ENCODE measurements around the gene IFT81. TPM values are rescaled to one million over a fixed set of nuclear protein-coding genes. Genes with fewer than 3 reads are reported as not detected.

The IFT81 gene
- total RNA-seq, 1 donor from 2014 or later = 18.3 TPM

GRCh38 chr12:110175201-110175600, 51.0 kb downstream of the IFT81 start:
- no peaks in the 10 kb centered on the region for H3K27me3 ChIP-seq (ENCODE audit: control insufficient read depth in 3 of 3, insufficient read depth in 3 of 3, low read length in 3 of 3)
- no peaks in the 10 kb centered on the region for H3K36me3 ChIP-seq (ENCODE audit: control insufficient read depth in 3 of 3, insufficient read depth in 3 of 3, low read length in 3 of 3)
- peaks cover 23 to 30% (median 26%) of the 10 kb centered on the region in 3 donors for H3K4me1 ChIP-seq (ENCODE audit: control insufficient read depth in 3 of 3, insufficient read depth in 3 of 3, low read length in 3 of 3)
- H3K27ac ChIP-seq (ENCODE audit: low read depth, low read length) = peak overlapping the region; percentile 7
- H3K4me3 ChIP-seq (ENCODE audit: low read length in 3 of 3) = no peak overlapping the region
- H3K9ac ChIP-seq (ENCODE audit: low read depth in 1 of 3, low read length in 3 of 3) = no peak overlapping the region
- no peaks in the 10 kb centered on the region for H3K9me3 ChIP-seq (ENCODE audit: control insufficient read depth in 3 of 3, low read length in 3 of 3)

DNA sequence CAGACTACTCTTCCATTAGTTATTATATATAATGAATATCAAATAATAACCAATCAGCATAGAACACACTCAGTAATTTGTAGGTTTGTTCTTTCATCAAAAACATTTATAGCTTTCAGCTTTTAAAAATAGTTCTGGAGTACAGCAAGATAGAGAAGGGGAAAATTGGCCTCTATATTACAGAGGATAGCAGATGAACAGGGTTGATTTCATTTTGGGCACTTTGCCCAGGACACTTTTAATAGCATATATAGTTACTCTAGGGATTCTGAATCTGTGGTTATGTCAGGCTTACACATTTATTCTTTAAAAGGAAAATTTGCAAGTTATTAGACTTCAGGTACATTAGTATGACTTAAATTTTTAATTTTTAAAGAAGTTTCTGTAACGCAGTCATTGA, 52.6 kb downstream of the IFT81 start:
- Histone ChIP-seq H3K4me3 (ENCODE audit: low read length in 3 of 3) (no peak overlapping the region), H3K36me3 (ENCODE audit: control insufficient read depth in 3 of 3, insufficient read depth in 3 of 3, low read length in 3 of 3) (no peaks in the 10 kb centered on the region), H3K9me3 (ENCODE audit: control insufficient read depth in 3 of 3, low read length in 3 of 3) (no peaks in the 10 kb centered on the region), H3K9ac (ENCODE audit: low read depth in 1 of 3, low read length in 3 of 3) (peak overlapping the region in 1 of 3 donors; percentile 51), H3K27me3 (ENCODE audit: control insufficient read depth in 3 of 3, insufficient read depth in 3 of 3, low read length in 3 of 3) (no peaks in the 10 kb centered on the region), H3K4me1 (ENCODE audit: control insufficient read depth in 3 of 3, insufficient read depth in 3 of 3, low read length in 3 of 3) (peaks cover 15 to 19% (median 18%) of the 10 kb centered on the region in 3 donors), H3K27ac (ENCODE audit: low read depth, low read length) (peak overlapping the region; percentile 57)

GRCh38 chr12:110179291-110179690, 55.1 kb downstream of the IFT81 start:
- no peaks in the 10 kb centered on the region for H3K27me3 ChIP-seq (ENCODE audit: control insufficient read depth in 3 of 3, insufficient read depth in 3 of 3, low read length in 3 of 3)
- H3K4me1 ChIP-seq (ENCODE audit: control insufficient read depth in 3 of 3, insufficient read depth in 3 of 3, low read length in 3 of 3) = peaks cover 14 to 16% (median 16%) of the 10 kb centered on the region in 3 donors
- H3K4me3 ChIP-seq (ENCODE audit: low read length in 3 of 3) = no peak overlapping the region
- no peaks in the 10 kb centered on the region for H3K9me3 ChIP-seq (ENCODE audit: control insufficient read depth in 3 of 3, low read length in 3 of 3)
- H3K9ac ChIP-seq (ENCODE audit: low read depth in 1 of 3, low read length in 3 of 3) = no peak overlapping the region
- no peak overlapping the region for H3K27ac ChIP-seq (ENCODE audit: low read depth, low read length)
- peaks cover 0 to 5% (median 3%) of the 10 kb centered on the region in 3 donors for H3K36me3 ChIP-seq (ENCODE audit: control insufficient read depth in 3 of 3, insufficient read depth in 3 of 3, low read length in 3 of 3)

- H3K9me3 ChIP-seq (ENCODE audit: control insufficient read depth in 3 of 3, low read length in 3 of 3) = peaks cover 0 to 4% (median 0%) of the 10 kb centered on the region in 3 donors
- no peak overlapping the region for H3K4me3 ChIP-seq (ENCODE audit: low read length in 3 of 3)
- H3K36me3 ChIP-seq (ENCODE audit: control insufficient read depth in 3 of 3, insufficient read depth in 3 of 3, low read length in 3 of 3) = peaks cover 0 to 5% (median 3%) of the 10 kb centered on the region in 3 donors
- peaks cover 7 to 14% (median 12%) of the 10 kb centered on the region in 3 donors for H3K4me1 ChIP-seq (ENCODE audit: control insufficient read depth in 3 of 3, insufficient read depth in 3 of 3, low read length in 3 of 3)
- no peaks in the 10 kb centered on the region for H3K27me3 ChIP-seq (ENCODE audit: control insufficient read depth in 3 of 3, insufficient read depth in 3 of 3, low read length in 3 of 3)
- peak overlapping the region; percentile 43 for H3K27ac ChIP-seq (ENCODE audit: low read depth, low read length)
- H3K9ac ChIP-seq (ENCODE audit: low read depth in 1 of 3, low read length in 3 of 3) = no peak overlapping the region
Observed at GRCh38 chr12:110180591-110181005, 56.4 kb downstream of the IFT81 start.

DNA sequence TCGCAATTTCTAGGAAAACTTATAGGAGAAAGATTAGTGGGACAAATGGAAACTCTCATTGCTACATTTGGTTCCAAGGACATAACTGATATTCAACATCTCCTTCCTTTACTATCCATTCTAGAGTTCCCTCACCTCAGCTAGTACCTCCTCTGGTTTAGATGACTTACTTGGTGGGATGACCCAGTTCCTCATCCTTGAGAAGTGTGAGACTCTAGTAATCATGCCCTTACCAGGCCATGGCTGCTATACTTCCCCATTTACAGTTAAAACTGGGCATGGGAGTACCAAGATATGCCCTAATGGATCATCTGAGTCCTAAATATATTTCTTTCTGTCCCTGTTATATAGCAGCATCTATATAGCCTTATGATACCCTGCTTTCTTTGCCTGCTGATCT, 58.1 kb downstream of the IFT81 start:
- Histone ChIP-seq H3K4me1 (ENCODE audit: control insufficient read depth in 3 of 3, insufficient read depth in 3 of 3, low read length in 3 of 3) (peaks cover 0 to 2% (median 0%) of the 10 kb centered on the region in 3 donors), H3K9ac (ENCODE audit: low read depth in 1 of 3, low read length in 3 of 3) (no peak overlapping the region), H3K27me3 (ENCODE audit: control insufficient read depth in 3 of 3, insufficient read depth in 3 of 3, low read length in 3 of 3) (no peaks in the 10 kb centered on the region), H3K4me3 (ENCODE audit: low read length in 3 of 3) (no peak overlapping the region), H3K27ac (ENCODE audit: low read depth, low read length) (no peak overlapping the region), H3K9me3 (ENCODE audit: control insufficient read depth in 3 of 3, low read length in 3 of 3) (peaks cover 0 to 7% (median 0%) of the 10 kb centered on the region in 3 donors), H3K36me3 (ENCODE audit: control insufficient read depth in 3 of 3, insufficient read depth in 3 of 3, low read length in 3 of 3) (peaks cover 4 to 6% (median 5%) of the 10 kb centered on the region in 3 donors)

DNA sequence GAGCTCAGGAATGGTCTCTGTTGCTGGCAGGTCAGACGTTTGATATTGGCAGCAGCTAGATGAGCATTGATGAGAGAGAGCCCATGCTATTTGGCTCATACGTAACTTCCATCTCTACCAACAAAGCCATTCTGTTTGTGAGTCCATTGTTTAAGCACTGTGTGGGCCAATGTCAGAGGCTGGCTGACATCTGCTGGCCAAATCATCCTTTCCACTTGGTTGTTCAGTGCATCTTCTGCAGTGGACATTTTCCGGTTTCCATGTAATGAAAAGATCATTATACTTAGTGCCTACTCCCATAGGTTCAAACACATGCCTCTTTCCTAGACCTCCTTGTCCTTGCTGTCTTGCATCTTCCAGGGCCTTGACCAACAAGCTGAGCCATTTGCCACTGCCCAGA, 59.2 kb downstream of the IFT81 start:
- Histone ChIP-seq H3K4me1 (ENCODE audit: control insufficient read depth in 3 of 3, insufficient read depth in 3 of 3, low read length in 3 of 3) (peaks cover 0 to 2% (median 0%) of the 10 kb centered on the region in 3 donors), H3K36me3 (ENCODE audit: control insufficient read depth in 3 of 3, insufficient read depth in 3 of 3, low read length in 3 of 3) (peaks cover 4 to 6% (median 5%) of the 10 kb centered on the region in 3 donors), H3K4me3 (ENCODE audit: low read length in 3 of 3) (no peak overlapping the region), H3K27me3 (ENCODE audit: control insufficient read depth in 3 of 3, insufficient read depth in 3 of 3, low read length in 3 of 3) (no peaks in the 10 kb centered on the region), H3K9ac (ENCODE audit: low read depth in 1 of 3, low read length in 3 of 3) (no peak overlapping the region), H3K9me3 (ENCODE audit: control insufficient read depth in 3 of 3, low read length in 3 of 3) (peaks cover 0 to 7% (median 0%) of the 10 kb centered on the region in 3 donors), H3K27ac (ENCODE audit: low read depth, low read length) (no peak overlapping the region)

DNA sequence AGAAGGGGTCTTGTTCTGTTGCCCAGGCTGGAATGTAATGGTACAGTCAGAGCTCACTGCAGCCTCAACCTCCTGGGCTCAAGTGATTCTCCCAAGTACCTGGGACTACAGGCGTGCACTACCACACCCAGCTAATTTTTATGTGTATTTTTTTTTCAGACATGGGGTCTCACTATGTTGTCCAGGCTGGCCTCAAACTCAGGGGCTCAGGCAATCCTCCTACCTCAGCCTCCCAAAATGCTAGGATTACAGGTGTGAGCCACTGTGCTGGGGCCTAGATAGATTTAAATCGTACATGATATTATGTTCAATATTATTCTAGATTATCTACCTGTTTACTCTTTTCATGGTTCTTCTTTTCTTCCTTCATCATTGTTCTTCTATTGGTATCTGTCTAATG, 61.5 kb downstream of the IFT81 start:
- peaks cover 0 to 7% (median 0%) of the 10 kb centered on the region in 3 donors for H3K9me3 ChIP-seq (ENCODE audit: control insufficient read depth in 3 of 3, low read length in 3 of 3)
- H3K4me1 ChIP-seq (ENCODE audit: control insufficient read depth in 3 of 3, insufficient read depth in 3 of 3, low read length in 3 of 3) = no peaks in the 10 kb centered on the region
- H3K27ac ChIP-seq (ENCODE audit: low read depth, low read length) = no peak overlapping the region
- peaks cover 4 to 6% (median 5%) of the 10 kb centered on the region in 3 donors for H3K36me3 ChIP-seq (ENCODE audit: control insufficient read depth in 3 of 3, insufficient read depth in 3 of 3, low read length in 3 of 3)
- H3K27me3 ChIP-seq (ENCODE audit: control insufficient read depth in 3 of 3, insufficient read depth in 3 of 3, low read length in 3 of 3) = no peaks in the 10 kb centered on the region
- no peak overlapping the region for H3K4me3 ChIP-seq (ENCODE audit: low read length in 3 of 3)
- no peak overlapping the region for H3K9ac ChIP-seq (ENCODE audit: low read depth in 1 of 3, low read length in 3 of 3)

GRCh38 chr12:110186059-110186458, 61.9 kb downstream of the IFT81 start:
- Histone ChIP-seq H3K9ac (ENCODE audit: low read depth in 1 of 3, low read length in 3 of 3) (no peak overlapping the region), H3K4me1 (ENCODE audit: control insufficient read depth in 3 of 3, insufficient read depth in 3 of 3, low read length in 3 of 3) (no peaks in the 10 kb centered on the region), H3K27me3 (ENCODE audit: control insufficient read depth in 3 of 3, insufficient read depth in 3 of 3, low read length in 3 of 3) (no peaks in the 10 kb centered on the region), H3K36me3 (ENCODE audit: control insufficient read depth in 3 of 3, insufficient read depth in 3 of 3, low read length in 3 of 3) (peaks cover 4 to 7% (median 5%) of the 10 kb centered on the region in 3 donors), H3K9me3 (ENCODE audit: control insufficient read depth in 3 of 3, low read length in 3 of 3) (peaks cover 0 to 7% (median 0%) of the 10 kb centered on the region in 3 donors), H3K27ac (ENCODE audit: low read depth, low read length) (no peak overlapping the region), H3K4me3 (ENCODE audit: low read length in 3 of 3) (no peak overlapping the region)

DNA sequence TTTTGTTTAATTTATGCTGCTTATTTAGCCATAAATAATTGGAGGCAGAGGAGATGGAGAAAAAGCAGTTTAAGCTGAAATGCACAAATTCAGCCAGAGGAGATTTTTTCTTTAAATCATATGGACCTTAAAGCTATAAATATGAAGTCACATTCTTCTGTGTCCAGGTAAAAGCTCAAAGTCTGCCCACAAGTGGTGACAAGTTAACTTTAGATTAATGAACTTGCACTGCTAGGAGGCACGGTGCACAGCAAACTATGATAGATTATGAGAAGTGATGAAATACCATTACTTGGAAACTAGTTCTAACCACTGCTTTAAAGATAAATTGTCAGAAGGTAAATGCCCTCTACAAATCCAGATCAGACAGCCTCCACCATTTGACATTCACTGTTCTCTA, 69.0 kb downstream of the IFT81 start:
- Histone ChIP-seq H3K9me3 (ENCODE audit: control insufficient read depth in 3 of 3, low read length in 3 of 3) (no peaks in the 10 kb centered on the region), H3K27ac (ENCODE audit: low read depth, low read length) (no peak overlapping the region), H3K27me3 (ENCODE audit: control insufficient read depth in 3 of 3, insufficient read depth in 3 of 3, low read length in 3 of 3) (no peaks in the 10 kb centered on the region), H3K4me1 (ENCODE audit: control insufficient read depth in 3 of 3, insufficient read depth in 3 of 3, low read length in 3 of 3) (no peaks in the 10 kb centered on the region), H3K9ac (ENCODE audit: low read depth in 1 of 3, low read length in 3 of 3) (no peak overlapping the region), H3K4me3 (ENCODE audit: low read length in 3 of 3) (no peak overlapping the region), H3K36me3 (ENCODE audit: control insufficient read depth in 3 of 3, insufficient read depth in 3 of 3, low read length in 3 of 3) (peaks cover 0 to 7% (median 7%) of the 10 kb centered on the region in 3 donors)

GRCh38 chr12:110197003-110197402, 72.8 kb downstream of the IFT81 start:
- no peak overlapping the region for H3K9ac ChIP-seq (ENCODE audit: low read depth in 1 of 3, low read length in 3 of 3)
- no peak overlapping the region for H3K27ac ChIP-seq (ENCODE audit: low read depth, low read length)
- no peaks in the 10 kb centered on the region for H3K4me1 ChIP-seq (ENCODE audit: control insufficient read depth in 3 of 3, insufficient read depth in 3 of 3, low read length in 3 of 3)
- H3K9me3 ChIP-seq (ENCODE audit: control insufficient read depth in 3 of 3, low read length in 3 of 3) = no peaks in the 10 kb centered on the region
- no peaks in the 10 kb centered on the region for H3K27me3 ChIP-seq (ENCODE audit: control insufficient read depth in 3 of 3, insufficient read depth in 3 of 3, low read length in 3 of 3)
- H3K36me3 ChIP-seq (ENCODE audit: control insufficient read depth in 3 of 3, insufficient read depth in 3 of 3, low read length in 3 of 3) = peaks cover 0 to 7% (median 4%) of the 10 kb centered on the region in 3 donors
- no peak overlapping the region for H3K4me3 ChIP-seq (ENCODE audit: low read length in 3 of 3)

Measured in skeletal muscle tissue (tissue), 4 donors.